Measurements from ENCODE around the gene ARF1.

The ARF1 gene

GRCh38 chr1:228139931-228140723 lies 57.6 kb downstream of the ARF1 start, which contains the start of gene GUK1 (continued):
- TF ChIP-seq ZBTB48 (tag by site-specific recombination; IDR thresholded peaks at IDR 0.05) = peak; percentile 66
- TF ChIP-seq ZBTB7A (tag by site-specific recombination; IDR thresholded peaks at IDR 0.05; ENCODE audit: low read depth) = peak; percentile 57; the same call in 1 of the 2 replicates
- TF ChIP-seq YY2 (tag by site-specific recombination; IDR thresholded peaks at IDR 0.05) = 0 out of 2 replicates have a peak, but pooled peaks have one; percentile 12
- TF ChIP-seq ZNF549 (tag by site-specific recombination; IDR thresholded peaks at IDR 0.05) = no peak
- TF ChIP-seq ZNF600 (tag by site-specific recombination; IDR thresholded peaks at IDR 0.05) = peak; percentile 87
- TF ChIP-seq ZNF530 (tag by site-specific recombination; IDR thresholded peaks at IDR 0.05; ENCODE audit: low read depth) = no peak
- peak; percentile 98 for TF ChIP-seq KLF10 (tag by site-specific recombination; IDR thresholded peaks at IDR 0.05)
- TF ChIP-seq KLF1 (tag by site-specific recombination; IDR thresholded peaks at IDR 0.05) = peak; percentile 98
- no peak for TF ChIP-seq ZNF654 (tag by site-specific recombination; IDR thresholded peaks at IDR 0.05; ENCODE audit: low read depth)
- TF ChIP-seq ZNF645 (tag by site-specific recombination; IDR thresholded peaks at IDR 0.05) = no peak
- peak; percentile 81; the same call in 1 of the 2 replicates for TF ChIP-seq ZNF223 (tag by site-specific recombination; IDR thresholded peaks at IDR 0.05)
- no peak for TF ChIP-seq ZNF221 (tag by site-specific recombination; IDR thresholded peaks at IDR 0.05; ENCODE audit: borderline replicate concordance)
- no peak for TF ChIP-seq ZNF362 (tag by site-specific recombination; IDR thresholded peaks at IDR 0.05)
- TF ChIP-seq ZNF514 (tag by site-specific recombination; IDR thresholded peaks at IDR 0.05) = no peak
- peak; percentile 58; the same call in 1 of the 2 replicates for TF ChIP-seq ZNF184 (tag by site-specific recombination; IDR thresholded peaks at IDR 0.05)
- peak; percentile 60; the same call in 1 of the 2 replicates for TF ChIP-seq ZBTB10 (tag by site-specific recombination; IDR thresholded peaks at IDR 0.05)
- no peak for TF ChIP-seq ZNF433 (tag by site-specific recombination; IDR thresholded peaks at IDR 0.05; ENCODE audit: low read depth)
- TF ChIP-seq ZNF785 (tag by site-specific recombination; IDR thresholded peaks at IDR 0.05) = peak; percentile 83
- TF ChIP-seq OSR2 (tag by site-specific recombination; IDR thresholded peaks at IDR 0.05) = no peak
- no peak for TF ChIP-seq MEIS1 (CRISPR knock-in tag; IDR thresholded peaks at IDR 0.05; ENCODE audit: borderline replicate concordance)
- TF ChIP-seq KLF8 (tag by site-specific recombination; IDR thresholded peaks at IDR 0.05) = peak; percentile 100
- TF ChIP-seq PRDM1 (tag by site-specific recombination; IDR thresholded peaks at IDR 0.05) = no peak
- TF ChIP-seq GLI4 (tag by site-specific recombination; IDR thresholded peaks at IDR 0.05) = peak; percentile 74; the same call in 1 of the 2 replicates
- TF ChIP-seq EGR2 (tag by site-specific recombination; IDR thresholded peaks at IDR 0.05; ENCODE audit: low read depth) = peak; percentile 99
- no peak for TF ChIP-seq ZNF169 (tag by site-specific recombination; IDR thresholded peaks at IDR 0.05)
- TF ChIP-seq ZBTB21 (tag by site-specific recombination; IDR thresholded peaks at IDR 0.05) = peak; percentile 100
- peak; percentile 99 for TF ChIP-seq ZNF692 (tag by site-specific recombination; IDR thresholded peaks at IDR 0.05)
- TF ChIP-seq ZIC2 (tag by site-specific recombination; IDR thresholded peaks at IDR 0.05) = peak; percentile 100
- TF ChIP-seq ZNF423 (tag by site-specific recombination; IDR thresholded peaks at IDR 0.05) = peak; percentile 78; the same call in 1 of the 2 replicates
- TF ChIP-seq ZSCAN18 (tag by site-specific recombination; IDR thresholded peaks at IDR 0.05) = peak; percentile 49; the same call in 1 of the 2 replicates
- no peak for TF ChIP-seq ZNF426 (tag by site-specific recombination; IDR thresholded peaks at IDR 0.05)
- TF ChIP-seq ZNF843 (tag by site-specific recombination; IDR thresholded peaks at IDR 0.05) = peak; percentile 67
- TF ChIP-seq ZNF621 (tag by site-specific recombination; IDR thresholded peaks at IDR 0.05) = no peak

All from HEK293 (cell line).